IPS-NIHi7 (cell line): ENCODE results near the gene ADAMTS13.
A peak's percentile ranks its signal among the peaks of the same experiment; 100 is the strongest.

Experiments
- DNase-seq: peaks from one replicate; pipeline ENCODE4 v3.0.0; 2012; ENCODE audit warnings: mixed read lengths; ENCODE audit errors: extremely low spot score

ADAMTS13 gene

DNA sequence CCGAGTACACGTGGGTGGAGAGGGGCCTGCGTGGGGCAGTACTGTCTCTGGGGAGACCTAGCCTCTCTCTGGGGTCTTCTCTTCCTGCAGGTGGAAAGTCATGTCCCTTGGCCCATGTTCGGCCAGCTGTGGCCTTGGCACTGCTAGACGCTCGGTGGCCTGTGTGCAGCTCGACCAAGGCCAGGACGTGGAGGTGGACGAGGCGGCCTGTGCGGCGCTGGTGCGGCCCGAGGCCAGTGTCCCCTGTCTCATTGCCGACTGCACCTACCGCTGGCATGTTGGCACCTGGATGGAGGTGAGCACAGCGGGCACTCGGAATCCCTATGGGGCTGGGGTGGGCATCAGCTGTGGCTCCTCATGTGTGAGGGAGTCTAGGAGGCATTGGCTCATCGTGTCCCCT is 32.2 kb downstream of the ADAMTS13 start:
- no peak for DNase-seq

DNA sequence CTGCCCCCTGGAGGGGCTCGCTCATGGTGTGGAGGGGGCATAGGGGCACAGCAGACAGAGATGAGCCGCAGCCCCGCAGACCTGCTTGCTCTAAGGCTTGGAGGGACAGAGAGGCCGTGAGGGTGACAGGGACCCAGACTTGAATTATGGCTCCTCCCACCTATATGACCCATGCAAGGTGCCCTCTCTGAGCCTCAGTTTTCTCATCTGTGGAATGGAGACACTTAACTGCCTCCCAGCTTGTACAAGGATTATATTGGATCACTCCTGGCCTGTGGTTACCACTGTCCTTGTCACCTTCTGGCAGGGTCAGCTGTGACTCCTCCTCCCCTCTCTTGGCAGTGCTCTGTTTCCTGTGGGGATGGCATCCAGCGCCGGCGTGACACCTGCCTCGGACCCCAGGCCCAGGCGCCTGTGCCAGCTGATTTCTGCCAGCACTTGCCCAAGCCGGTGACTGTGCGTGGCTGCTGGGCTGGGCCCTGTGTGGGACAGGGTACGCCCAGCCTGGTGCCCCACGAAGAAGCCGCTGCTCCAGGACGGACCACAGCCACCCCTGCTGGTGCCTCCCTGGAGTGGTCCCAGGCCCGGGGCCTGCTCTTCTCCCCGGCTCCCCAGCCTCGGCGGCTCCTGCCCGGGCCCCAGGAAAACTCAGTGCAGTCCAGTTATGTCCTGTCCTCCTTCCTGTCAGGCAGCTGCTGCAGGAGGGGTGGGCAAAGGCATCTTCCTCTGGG is 32.9 kb downstream of the ADAMTS13 start:
- DNase-seq: no peak

DNA sequence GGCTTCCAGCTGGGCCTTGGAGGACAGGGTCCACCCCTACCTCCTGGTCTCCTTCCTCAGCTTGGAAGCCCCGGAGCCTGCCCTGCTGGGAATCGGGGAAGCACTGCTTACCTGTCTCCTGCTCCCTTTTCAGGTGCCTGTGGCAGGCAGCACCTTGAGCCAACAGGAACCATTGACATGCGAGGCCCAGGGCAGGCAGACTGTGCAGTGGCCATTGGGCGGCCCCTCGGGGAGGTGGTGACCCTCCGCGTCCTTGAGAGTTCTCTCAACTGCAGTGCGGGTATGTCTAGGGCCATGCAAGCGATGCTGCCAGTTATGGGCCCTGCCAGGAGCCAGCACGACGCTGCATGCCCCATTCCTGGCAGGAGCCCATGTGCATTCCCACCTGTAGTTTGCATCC is 33.8 kb downstream of the ADAMTS13 start:
- no peak for DNase-seq

DNA sequence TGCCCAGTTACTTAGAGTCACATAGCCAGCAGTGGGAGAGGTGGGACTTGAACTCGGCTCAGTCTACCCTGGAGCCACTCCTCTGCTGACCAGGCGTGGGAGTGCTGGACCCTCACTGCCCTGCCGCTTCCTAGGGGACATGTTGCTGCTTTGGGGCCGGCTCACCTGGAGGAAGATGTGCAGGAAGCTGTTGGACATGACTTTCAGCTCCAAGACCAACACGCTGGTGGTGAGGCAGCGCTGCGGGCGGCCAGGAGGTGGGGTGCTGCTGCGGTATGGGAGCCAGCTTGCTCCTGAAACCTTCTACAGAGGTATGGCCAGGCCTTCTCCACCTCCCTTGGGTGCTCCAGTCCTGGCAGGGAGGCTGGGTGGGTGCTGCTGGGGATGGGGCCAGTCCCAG is 34.2 kb downstream of the ADAMTS13 start:
- DNase-seq: no peak

DNA sequence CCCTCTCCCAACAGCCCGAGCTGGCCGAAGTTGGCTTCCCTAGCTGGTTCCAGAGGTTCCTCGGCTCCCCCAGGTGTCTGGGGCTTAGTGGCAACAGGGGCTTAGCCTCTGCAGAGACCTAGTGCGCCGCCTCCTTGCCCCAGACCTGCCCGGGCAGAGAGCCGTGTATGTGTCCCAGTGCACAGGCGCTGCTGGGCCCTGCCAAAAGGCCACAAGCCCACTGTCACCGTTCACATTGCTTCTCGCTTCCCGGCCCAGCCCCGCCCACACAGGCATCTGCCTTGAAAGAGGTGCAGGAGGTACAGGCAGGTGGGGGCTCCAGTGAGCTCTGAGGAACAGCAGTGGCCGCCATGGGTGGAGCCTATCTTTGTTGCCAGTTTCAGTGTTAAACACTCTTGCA is 35.1 kb downstream of the ADAMTS13 start:
- peak; percentile 40 for DNase-seq

DNA sequence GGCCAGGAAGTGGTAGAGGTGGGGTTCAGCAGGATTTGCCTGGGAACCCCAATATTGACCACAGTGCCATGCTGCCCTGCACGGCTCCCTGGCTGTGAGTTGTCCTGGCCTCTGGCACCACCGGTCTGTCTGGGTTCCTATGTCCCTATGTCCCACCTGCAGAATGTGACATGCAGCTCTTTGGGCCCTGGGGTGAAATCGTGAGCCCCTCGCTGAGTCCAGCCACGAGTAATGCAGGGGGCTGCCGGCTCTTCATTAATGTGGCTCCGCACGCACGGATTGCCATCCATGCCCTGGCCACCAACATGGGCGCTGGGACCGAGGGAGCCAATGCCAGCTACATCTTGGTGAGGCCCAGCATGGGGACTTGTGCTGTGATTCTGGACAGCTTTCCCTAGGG is 35.6 kb downstream of the ADAMTS13 start:
- no peak for DNase-seq

DNA sequence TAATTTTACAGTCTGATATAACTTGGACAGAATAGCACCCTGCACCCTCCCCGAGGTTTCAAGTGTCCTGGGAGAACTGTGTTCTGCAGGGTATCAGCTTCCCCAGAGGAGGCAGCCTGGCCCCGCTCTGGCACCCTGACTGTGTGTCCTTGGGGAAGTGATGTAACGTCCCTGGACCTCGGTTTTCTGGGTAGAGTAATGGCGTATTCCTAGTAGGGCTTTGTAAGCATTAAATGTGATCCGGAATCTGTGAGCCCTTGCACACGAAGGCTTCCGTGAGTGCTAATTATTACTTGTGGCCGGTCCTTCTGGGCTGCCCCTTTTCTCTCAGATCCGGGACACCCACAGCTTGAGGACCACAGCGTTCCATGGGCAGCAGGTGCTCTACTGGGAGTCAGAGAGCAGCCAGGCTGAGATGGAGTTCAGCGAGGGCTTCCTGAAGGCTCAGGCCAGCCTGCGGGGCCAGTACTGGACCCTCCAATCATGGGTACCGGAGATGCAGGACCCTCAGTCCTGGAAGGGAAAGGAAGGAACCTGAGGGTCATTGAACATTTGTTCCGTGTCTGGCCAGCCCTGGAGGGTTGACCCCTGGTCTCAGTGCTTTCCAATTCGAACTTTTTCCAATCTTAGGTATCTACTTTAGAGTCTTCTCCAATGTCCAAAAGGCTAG is 36.6 kb downstream of the ADAMTS13 start:
- DNase-seq: no peak

DNA sequence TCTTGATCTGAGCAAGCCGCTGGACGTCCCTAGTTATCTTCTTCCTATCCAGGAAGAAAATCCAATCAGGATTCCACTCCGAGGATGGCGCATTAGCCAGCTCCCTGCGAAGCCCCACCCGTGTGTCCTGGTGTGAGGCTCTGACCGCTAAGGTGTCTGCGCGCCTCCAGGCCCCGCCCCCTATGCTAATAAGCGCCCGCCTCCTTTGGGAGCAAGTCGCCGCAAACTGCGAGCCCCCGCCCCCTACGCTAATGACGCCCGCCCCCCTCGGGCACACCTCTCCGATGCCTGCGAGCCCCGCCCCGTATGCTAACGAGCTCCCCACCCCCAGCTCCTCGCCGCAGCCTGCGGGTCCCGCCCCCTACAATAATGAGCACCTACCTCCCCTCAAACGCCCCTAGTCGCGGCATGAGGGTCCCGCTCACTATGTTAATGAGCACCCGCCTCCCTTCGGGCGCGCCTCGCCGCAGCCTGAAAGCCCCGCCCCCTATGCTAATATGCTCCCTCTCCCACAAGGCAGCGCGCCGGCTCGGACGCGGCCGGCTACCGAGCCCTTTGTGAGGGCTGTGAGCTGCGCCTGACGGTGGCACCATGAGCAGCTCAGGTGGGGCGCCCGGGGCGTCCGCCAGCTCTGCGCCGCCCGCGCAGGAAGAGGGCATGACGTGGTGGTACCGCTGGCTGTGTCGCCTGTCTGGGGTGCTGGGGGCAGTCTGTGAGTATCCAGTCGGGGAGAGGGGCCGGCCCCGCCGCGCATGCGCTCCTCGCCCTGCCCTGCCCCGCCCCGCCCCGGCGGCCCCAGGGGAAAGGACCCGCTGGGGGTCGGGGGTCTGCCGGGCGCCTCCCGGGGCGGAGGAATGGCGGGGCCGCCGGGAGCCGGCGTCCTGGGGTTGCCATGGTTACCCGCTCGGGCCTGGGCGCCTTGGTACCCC is 37.6 kb downstream of the ADAMTS13 start, which contains the start of gene CACFD1:
Gene CACFD1, plus strand, starts transcription at position 503 of the 929 bp plus-strand sequence. Its CDS starts 89 bp downstream, at position 592.
- peak; percentile 99 for DNase-seq

DNA sequence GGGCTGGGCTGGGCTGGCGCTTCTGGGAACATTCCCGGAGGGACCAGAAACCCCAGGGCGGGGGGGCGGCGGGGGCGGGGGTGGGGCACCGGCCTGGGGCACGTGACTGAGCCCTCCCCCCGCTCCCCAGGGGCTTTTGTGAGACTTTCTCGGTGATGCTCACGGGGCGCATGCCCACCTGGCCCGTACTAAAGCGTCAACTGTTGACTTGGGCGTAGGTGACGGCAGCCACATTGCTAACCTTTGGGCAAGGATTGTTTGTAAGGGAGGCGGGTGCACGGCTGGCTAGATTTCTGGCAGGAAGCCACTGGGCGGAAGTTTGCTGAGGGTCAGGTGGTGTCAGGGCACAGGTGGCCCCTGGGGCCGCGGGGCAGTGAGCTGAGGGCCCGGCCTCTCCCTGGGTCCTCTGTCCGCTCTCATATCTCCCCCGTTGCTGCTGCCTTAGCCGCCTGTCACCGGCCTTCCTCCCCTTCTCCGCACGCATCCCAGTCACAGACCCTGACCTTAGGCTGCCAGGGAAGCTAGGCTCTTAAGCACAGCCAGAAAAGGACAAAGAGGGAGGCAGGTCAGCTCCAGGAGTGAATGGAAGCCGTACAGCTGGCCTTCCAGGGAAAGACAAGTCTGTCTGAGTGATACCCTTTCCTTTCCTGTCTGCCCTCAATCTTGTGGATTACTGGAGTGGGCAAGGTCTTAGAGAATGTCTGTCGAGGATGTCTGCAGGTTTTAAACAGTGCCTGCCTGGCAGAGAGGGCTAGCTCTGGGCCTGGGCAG is 38.4 kb downstream of the ADAMTS13 start:
- peak; percentile 70 for DNase-seq

DNA sequence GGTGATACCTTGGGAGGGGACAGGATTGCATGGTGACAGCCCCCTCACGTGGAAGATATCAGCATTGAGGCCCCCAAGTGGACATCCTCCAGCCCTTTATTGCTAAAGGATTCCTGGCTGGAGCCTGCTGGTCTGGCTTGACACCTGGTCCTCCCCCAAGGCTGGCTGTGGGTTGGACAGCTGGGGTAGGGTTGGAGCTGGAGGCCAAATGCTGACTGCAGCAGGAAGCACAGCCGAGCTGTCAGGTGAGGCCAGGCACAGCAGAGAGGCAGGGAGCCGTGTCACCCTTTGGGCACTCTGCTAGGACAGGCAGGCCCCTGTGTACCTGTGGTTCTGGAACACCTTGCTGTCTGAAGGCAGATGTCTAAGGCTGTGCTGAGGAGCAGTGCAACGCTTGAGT is 39.8 kb downstream of the ADAMTS13 start:
- DNase-seq: no peak

DNA sequence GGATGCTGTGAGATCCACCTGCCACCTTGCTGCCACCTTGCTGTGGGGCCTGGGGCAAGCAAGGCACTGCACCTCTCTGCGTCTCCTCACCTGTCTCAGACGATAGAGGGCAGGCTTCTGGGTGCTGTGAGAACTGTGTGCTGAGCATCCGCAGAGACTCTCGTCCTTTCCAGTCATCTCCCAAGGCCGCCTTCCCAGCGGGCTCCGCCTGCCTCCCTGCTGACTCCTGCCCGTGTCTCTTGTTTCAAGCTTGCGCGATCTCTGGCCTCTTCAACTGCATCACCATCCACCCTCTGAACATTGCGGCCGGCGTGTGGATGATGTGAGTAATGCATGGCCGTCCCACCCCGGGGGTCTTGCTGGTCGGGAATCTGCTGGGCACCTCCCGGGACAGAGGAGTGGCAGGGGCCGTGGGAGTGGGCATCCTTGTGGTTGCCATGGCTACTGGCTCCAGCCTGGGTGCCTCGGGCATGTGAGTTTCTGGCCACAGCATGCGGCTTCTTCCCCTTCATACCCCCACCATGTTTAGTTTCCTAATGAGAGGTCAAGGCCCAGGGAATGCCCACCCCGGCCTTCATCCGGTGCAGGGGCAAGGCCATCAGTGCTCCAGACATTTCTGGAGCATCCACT is 41.2 kb downstream of the ADAMTS13 start:
- peak; percentile 64 for DNase-seq

DNA sequence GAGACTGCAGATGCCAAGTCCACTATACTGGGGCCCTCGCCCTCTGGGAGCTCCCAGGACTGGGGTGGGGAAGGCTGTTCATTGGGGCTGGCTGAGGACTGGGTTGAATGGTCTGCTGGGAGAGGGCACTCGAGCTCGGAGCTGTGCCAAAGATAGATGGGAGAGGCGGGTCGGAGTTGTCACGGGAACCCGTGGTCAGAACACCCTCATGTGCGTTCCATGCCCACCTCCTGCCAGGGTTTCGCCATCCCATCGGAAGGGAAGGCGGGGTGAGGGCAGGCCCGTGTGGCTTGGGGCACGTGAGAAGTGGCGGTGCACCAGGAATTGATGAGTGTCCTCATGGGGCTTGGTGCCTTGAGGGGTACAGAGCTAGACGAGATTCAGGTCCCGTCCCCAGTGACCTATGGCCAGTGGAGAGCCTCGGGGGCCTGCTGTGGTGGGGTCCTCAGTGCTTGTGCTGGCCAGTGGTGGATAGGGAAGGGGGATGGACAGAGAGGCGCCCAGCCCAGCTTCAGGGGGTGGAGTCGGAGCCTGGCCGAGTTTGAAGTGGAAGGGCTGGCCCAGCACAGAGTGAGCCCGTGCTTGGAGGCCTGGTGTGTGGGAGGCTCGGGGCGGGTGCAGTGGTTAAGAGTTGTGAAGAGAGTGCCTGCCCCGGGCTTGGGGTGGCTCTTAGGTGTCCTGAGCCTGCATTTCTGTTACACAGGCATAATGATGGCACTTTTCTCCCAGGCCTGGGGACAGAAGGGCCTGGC is 41.9 kb downstream of the ADAMTS13 start:
- DNase-seq: no peak

DNA sequence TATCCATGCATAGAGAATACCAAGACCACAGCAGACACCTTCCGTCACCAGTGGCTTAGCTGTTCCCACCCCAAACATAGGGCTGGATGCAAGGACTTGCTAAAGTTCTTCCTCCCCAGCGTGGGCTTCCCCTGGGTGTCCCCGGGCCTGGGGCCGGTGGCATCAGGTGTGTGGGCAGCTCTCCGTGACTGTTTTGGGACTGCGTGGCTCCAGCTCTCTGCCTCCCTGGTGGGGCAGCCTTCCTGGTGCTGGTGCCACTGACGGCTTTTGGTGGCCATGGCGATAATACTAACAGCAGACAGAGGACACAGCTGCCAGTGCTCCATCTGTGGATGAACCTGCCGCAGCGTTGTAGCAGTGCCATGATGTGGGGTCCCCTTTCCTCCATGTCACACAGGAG is 42.5 kb downstream of the ADAMTS13 start:
- DNase-seq: no peak

DNA sequence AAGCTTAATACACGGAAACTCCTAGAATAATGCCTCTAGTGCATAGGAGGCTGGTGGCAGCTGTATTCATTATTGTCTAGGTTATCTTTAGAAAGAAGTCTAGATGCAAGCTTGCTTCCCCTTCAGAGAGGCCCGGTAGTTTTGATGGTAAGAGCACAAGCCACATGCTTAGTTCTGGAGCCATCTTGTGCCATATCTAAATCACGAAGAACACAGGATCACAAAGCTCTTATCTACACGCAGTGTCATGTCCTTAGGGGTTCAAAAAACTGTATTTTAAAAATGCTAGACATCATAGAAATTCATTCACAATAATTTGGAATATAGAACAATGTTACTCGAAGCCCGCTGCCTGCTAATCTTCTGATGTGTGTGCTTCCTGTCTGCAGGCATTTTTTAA is 43.8 kb downstream of the ADAMTS13 start:
- no peak for DNase-seq

DNA sequence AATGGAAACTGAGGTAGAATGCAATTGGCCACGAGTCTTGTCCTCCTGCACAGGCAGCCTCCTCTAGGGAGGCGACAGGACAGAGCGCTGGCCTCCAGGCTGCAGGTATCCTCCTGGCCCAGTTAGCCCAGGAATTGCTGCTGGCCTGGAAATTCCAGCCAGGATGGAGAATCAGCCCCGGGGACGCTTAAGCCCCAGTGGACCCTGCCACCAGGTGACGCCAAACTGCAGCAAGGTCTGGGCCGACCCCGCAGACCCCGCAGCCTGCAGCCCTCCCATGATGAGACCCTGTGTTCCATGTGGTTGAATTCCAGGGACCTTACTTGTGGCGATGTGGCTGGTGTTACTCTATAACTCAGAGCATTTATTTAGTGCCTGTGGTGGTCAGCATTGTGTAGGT is 44.9 kb downstream of the ADAMTS13 start:
- DNase-seq: no peak

DNA sequence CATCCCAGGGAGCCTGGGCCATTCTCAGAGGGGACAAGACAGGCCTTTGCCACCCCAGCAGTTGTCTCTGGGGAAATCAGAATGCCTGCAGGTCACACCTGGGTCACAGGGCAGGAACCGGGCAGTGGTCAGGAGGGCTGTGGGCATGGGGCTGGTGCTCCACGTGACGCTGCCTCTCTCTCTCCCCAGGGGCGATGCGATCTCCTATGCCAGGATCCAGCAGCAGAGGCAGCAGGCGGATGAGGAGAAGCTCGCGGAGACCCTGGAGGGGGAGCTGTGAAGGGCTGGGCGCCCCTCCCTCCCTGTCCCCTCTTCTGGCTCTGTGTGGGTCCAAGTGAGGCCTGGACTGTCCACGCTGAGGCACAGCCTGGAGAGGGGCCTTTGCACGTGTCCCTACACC is 46.2 kb downstream of the ADAMTS13 start:
- no peak for DNase-seq

DNA sequence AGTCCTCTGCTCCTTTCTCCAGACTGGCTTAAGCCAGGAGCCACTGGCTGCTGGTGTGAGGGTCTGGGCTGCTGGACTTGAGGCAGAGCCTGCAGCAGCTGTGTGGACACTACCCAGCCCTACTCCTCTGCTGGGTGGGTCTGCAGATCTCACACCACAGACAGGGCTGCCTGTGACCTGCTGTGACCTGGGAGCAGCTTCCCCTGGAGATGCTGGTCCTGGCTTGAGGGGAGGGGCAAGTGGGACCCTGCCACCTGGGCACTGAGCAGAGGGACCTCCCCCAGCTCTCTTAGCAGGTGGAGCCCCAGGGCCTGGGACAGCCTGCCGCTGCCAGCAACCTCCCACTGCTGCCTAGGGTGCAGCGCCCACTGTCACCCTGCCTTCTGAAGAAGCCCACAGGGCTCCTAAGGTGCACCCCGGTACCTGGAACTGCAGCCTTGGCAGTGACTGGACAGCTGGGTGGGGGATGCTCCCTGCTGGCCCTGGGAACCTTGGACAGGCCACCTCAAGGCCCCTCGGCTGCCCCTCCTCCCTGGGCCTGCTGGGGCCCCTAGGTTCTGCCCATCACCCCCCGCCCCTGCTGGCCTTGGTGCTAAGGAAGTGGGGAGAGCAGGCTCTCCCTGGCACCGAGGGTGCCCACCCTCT is 46.7 kb downstream of the ADAMTS13 start:
- DNase-seq: no peak

DNA sequence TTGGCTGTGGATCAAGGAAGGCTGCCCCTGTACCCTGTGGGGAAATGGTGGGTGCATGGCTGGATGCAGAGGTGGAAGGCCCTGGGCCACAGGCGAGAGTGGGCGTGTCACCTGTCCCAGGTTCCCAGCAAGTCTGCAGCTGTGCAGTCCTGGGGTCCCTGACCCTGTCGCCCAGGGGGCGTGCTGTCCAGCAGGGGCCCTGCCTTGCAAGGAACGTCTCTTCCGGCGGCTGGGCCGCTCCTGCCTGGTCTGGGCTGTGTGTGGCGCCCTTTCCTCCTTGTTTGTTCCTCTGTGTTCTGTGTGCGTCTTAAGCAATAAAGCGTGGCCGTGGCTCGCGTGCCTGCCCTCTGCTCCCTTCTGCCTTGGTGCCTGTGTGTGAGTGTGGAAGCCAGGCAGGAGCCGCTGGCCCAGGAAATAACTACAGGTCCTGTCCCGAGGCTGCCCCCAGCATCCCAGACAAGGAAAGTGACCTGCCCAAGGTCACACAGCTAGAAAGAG is 48.3 kb downstream of the ADAMTS13 start:
- DNase-seq: no peak

DNA sequence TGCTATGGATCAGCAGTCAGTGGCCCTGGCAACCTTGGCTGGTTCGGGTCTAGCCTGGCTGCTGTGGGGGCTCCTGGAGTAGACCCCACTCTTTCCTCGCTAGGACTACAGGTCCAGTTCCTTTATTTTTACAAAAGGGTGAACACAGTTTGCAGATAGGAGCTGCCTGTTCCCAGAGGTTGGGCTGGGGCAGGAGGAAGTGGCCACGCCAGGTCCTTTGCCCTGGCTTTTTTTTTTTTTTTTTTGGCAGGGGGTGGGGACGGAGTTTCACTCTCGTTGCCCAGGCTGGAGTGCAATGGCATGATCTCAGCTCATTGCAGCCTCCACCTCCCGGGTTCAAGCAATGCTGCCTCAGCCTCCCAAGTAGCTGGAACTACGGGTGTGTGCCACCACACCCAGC is 48.8 kb downstream of the ADAMTS13 start:
- DNase-seq: no peak
